NCI-H345 treated with DMSO at 0.1 percent for 48 hours (cell line): ENCODE measurements around the gene RNF144B.
"Not testable (repeated sequence)": the region's sequence is repeated elsewhere in the genome, so short reads cannot be mapped to it uniquely, and the experiment has no call there.

ENCODE experiments used
- DNase-seq: peaks from one replicate; lab custom pipeline; 2025; ENCODE audit not compliant: unreplicated experiment; lab: John Stamatoyannopoulos, UW

The RNF144B gene

DNA sequence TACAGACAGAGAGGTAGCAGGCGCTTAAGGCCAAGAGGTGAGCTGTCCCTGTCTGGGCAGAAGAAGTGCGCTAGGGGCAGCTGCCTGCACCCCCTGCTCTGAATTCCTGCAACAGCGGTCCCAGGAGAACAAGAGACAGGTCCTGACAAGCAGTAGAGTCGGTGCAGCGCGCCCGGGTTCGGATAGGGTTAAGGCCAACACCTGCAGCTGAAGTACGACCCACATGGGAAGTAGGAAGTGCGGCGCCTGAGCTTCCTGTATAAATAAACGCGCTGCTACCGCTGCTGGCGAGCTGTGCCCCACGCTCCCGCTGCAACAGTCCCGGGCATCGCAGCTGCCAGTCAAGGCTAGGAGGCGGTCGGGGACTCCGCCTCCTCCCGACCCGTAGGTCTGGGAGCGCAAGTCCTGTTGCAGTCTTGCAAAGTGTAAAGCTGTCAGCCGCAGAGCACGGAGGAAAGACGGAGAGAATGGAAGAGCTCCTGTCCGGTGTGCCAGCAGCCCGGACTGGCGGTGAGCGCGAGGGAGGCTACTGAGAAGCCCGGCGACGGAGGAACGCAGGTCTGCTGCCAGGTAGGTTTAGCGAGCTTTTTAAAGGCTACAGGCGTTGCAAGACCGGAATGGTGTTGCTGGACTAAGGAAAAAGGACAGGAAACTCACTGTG, at the start of gene RNF144B:
Gene RNF144B (plus strand): TSS at position 290 of the 661 bp plus-strand sequence. CDS start 12,185 bp downstream, outside the sequence.
- peak; percentile 71 for DNase-seq

DNA sequence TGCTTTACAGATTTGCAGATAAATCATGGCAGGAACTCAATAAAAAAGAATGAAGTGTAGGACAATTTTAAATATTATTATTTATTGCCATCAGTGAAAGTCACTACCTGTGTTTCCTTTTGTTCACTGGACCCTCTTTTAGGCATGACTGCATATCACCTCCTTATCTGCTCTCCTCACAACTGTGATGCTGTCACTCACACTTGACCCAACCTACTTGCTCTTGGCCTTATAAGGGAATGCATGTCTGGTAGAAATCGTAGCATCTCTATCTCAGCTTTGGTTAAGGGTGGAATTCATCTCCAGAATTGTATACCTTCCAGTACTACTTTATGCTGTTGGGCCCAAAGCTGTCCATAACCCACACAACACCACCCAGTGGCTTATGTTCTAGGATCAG, 47.6 kb upstream of the RNF144B start:
- no peak for DNase-seq

DNA sequence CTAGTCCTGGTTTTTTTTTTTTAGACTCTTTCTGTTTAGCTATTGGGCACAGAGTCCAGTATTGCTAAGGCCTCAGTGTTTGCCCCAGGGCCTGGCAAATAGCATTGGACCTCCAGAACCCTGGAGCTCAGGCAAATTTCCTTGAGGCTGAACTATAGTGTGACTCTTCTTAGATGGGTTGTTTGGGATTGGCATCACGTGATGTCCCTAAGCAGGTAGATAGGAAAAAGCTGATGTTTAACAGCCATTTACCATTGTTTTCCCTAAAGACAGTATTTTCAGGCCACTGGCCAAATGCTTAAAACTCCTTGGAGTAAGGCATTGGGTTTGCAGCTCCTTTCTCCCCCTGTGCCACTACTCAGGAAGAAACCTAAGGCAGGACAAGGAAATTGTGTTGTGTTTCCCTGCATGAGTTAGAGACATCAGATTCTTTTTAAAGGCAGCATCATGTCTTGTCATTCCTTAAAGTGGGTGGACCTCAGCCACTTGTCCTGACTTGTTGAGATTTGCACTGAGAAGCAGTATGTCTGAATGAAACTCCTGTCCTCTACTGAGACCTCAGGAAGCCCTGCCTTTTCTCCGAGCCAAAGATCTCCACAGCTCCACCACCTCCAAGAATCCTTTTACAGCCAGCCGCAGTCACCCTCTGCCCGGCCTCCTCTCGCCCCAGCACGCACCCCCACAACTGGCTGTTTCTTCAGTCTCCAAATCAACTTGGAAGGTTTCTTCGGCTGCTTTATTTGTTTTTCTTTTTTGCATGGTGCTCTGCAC, 46.2 kb upstream of the RNF144B start:
- no peak for DNase-seq

DNA sequence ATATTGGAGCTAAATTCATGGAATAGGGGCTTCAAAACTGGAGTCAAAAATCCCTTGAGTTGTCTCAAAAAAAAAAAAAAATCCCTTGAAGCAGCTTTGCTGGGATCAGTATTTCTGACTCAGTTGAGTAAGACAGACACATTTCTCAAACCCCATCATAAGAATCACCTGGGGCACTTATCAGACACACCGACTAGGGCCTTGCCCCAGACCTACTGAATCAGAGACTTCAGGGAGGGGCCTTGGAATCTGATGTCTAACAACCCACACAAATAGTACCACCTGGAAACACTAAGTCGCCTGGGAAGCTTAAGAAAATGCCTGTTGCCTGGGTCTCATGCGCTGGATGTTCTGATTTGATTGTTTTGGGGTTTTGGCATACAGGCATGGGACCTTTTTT, 44.9 kb upstream of the RNF144B start:
- no peak for DNase-seq

DNA sequence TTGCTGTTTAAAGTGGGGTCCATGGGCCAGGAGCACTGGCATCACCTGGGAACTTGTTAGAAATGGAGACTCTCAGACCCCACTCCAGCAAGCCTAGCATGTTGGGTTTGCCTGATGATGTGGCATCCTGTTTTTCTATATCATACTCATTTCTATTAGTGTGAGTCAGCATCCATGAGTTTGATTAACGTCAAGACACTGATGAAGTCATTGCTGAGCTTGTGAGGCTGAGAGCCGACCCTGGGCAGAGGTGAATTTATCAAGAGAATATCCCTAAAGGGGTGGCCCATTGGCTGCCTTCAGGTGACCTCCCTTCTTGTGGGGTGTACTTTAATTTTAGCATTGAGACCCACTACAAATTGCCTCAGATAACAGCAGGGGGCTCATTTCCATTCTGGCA, 43.4 kb upstream of the RNF144B start:
- DNase-seq = no peak

DNA sequence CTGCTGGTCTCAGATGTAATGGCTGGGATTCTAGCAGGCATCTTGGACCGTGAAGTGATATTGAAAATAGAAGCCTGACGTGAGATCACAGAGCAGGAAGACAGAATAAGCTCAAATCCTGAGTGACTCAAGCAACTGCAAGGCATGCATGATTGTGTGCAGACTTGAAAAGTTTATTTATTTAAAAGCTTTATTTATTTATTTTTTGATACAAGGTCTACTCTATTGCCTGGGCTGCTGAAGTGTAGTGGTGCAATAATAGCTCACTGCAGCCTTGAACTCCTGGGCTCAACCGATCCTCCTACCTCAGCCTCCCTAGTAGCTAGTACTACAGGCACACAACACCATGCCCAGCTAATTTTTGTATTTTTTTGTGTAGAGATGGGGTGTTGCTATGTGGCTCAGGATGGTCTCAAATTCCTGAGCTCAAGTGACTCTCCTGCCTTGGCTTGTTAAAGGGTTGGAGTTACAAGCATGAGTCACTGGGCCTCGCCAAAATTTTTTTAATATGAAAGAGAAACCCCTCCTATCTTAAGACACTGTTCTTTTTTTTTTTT, 40.1 kb upstream of the RNF144B start:
- no peak for DNase-seq

DNA sequence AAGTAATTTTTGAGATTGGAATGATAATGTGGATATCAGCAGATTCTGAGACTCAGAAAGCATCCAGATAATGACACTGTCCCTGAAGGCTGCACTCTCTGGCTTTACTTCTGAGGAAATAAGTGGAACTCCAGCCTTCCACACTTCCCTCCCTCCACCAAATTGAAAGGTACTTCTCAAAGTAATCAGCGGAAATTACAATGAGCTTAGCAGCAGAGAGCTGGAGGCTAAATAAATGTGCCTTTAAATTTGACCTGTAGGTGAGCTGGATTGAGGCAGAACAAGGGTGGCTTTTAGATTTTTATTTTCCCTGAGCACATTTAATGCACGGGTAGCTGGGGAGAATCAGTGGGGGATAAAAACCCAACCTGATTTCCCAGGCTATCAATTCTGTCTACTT, 39.3 kb upstream of the RNF144B start:
- no peak for DNase-seq

DNA sequence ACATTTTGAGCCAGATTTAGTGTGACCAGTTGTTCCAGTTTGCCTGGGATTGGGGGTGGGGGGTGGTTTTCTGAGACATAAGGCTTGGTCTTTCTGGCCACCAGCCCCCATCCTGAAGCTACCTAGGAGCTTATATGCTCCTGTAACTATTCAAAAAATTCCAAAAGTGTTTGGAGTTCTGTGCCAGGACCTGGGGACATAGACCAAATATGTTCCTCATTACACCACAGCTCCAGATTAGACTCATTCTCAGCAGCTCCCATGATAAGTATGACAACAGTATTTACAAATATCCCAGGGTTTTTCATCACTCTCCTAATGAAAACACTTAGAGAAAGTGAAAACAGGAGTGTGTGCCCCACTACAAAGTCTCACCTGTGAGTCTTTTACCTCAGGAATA, 37.8 kb upstream of the RNF144B start:
- no peak for DNase-seq

DNA sequence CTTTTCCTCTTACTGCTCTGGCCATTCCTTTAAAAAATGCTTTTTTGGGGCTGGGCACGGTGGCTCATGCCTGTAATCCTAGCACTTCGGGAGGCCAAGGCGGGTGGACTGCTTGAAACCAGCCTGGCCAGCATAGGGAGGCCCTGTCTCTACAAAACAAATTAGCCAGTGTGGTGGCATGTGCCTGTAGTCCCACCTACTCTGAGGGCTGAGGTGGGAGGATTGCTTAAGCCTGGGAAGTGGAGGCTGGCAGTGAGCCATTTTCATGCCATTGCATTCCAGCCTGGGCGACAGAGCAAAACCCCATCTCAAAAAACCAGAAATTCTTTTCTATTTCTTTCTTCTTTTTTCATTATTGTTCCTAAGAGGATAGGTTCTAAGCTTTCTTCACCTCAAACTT, 36.9 kb upstream of the RNF144B start:
- no peak for DNase-seq

DNA sequence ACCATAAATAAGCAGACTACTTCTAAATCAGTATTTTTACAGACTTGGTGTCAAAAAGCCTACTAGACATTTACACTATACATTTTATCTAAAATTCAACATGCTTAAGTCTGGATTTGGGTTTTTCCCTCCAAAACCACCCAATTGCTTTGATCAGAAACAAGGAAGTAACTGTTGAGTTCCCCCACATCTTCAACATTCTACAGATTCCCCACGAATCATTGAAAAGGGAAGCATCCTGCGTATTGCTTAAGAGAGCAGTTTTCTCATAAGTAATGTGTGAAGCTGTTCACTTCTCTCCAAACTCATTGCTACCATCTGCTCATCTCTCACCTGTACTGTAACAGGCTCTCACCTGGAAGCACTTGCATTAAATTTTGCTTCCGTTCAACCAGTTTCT, 36.4 kb upstream of the RNF144B start:
- DNase-seq = no peak

DNA sequence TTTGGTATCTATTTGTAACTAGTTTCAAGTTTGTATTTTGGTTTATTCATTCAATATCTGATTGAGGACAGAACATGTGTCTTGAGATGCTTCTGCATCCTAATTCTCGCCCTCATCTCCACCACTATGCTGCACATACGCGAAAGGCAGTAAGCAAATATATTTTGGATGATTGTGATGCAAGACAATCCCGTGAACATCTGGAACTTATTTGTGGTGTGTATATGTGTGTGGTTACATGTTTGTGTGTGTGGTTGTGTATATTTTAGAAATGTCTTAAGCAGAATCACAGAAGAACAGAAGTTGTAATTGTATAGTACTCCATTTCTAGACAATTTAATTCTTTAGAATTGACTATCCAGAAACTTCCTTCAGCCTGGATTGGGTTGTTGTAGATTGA, 35.1 kb upstream of the RNF144B start:
- no peak for DNase-seq

DNA sequence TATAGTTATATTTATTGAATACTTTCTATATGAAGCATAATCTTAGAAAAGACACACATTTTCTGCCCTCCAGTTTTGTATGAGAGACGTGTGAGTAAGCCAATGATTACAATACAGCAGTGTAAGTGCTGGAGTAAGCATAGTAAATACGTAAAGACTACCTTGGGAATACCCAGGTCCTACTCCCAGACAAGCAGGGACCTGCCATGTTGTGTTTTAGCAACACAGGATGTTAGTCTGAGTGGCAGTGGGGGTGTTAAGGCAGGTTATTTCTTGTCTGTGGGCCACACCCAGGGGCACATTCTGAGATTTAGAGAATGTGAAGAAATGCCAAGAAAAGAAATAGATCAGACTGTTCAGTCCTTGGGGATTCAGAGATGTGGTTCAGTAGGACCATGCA, 34.3 kb upstream of the RNF144B start:
- DNase-seq = no peak

DNA sequence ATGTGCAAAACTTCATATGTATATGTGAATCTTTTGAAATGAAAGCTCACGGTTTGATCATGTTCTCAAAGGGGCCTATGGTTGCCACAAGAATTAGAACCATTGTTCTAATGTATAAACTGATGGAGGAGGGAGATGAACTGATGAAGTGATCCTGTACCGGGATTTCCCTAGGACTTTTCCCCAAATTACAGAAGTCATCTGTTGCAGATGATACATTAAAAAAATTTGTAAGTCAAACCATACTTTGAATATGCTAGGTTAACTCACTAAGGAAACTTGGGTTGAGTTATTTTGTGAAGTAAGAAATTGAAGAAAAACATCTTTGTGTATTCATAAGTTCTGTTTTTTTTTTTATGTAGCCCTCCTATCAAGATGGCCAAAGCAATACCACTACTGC, 33.9 kb upstream of the RNF144B start:
- DNase-seq = no peak

DNA sequence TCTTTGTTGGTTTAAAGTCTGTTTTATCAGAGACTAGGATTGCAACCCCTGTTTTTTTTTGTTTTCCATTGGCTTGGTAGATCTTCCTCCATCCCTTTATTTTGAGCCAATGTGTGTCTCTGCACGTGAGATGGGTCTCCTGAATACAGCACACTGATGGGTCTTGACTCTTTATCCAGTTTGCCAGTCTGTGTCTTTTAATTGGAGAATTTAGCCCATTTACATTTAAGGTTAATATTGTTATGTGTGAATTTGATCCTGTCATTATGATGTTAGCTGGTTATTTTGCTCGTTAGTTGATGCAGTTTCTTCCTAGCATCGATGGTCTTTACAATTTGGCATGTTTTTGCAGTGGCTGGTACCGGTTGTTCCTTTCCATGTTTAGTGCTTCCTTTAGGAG, 29.6 kb upstream of the RNF144B start:
- not testable (repeated sequence) for DNase-seq

DNA sequence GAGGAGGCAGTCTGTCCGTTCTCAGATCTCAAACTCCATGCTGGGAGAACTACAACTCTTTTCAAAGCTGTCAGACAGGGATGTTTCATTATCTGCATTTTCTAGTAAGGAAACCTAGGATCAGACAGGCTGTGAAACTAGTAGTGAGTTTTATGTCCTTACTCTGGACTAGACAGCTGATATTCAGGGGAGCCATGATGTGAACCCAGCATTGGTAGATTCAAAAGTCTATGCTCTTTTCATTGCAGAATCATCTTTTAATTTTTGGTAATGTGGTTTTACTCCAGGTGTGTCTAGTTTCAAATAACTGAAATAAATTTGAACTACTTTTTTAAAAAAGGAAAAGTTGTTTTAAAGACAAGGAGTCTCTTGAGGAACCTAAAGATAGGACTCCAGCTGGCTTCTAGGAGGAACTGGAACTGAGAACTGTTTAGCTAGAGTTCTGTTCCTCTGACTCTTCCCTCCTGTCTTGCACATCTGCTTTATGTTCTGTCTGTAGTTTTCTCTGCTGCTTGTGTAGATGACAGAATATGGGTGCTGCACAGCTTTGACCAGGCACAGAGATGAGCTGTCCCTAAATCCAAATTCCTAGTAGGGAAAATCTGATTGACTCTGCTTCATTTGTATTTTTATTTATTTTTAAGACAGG, 27.8 kb upstream of the RNF144B start:
- DNase-seq = no peak

DNA sequence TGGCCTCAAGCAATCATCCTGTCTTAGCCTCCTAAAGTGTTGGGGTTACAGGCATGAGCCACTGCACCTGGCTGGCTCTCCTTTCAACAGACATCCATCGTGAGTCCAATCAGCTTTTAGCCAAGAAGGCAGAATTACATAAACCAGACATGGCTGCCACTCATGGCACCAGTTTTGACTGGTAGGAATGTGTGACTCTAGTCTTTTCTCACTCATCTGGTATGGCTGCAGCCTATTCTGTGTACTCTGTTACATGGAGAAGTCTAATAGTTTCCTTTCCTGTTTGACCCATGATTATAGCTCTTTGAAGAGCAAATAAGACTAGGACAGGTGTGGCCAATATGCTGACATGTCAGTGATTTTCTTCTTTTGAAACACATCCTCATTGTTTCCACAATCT, 27.0 kb upstream of the RNF144B start:
- no peak for DNase-seq

DNA sequence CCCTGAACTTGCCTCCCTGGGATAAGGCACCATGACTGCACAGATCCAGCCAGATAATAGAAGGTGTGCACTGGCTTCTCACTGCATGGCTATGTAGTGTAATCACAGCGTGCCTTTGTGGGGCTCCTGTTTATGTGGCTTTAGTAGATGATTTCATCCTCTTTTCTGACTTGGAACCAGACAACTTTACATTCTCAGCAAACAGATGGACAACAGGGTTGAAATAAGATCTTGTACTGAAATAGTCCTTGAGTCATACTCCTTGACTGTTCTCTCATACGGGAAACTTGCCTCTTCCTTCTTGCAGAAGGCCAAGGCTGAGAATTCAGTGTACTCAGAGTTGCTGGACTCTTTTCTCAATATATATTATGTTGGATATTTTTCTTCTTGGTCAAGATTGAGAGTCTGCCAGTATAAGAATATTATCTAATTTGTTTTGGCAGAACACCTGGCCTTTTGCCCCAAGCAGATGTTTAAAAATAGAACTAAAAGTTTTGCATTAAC, 25.0 kb upstream of the RNF144B start:
- no peak for DNase-seq

DNA sequence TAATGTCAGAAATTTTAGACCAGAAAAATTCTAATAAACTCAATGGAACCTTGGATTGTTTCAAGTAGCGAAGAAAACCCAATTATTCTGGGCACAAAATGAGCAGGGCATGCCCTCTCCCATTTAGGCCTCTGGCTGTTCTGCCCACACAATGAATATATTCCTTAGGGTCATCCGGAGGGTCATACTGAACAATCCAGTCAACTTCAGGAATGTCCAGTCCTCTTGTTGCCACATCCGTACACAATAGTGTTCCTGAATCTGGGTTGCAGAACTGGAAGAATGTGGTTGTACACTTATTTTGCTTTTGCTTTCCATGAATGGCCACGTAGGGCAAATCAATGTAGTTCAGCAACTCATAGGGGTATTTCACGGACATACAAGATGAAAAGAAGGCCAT, 23.4 kb upstream of the RNF144B start:
- DNase-seq = no peak

DNA sequence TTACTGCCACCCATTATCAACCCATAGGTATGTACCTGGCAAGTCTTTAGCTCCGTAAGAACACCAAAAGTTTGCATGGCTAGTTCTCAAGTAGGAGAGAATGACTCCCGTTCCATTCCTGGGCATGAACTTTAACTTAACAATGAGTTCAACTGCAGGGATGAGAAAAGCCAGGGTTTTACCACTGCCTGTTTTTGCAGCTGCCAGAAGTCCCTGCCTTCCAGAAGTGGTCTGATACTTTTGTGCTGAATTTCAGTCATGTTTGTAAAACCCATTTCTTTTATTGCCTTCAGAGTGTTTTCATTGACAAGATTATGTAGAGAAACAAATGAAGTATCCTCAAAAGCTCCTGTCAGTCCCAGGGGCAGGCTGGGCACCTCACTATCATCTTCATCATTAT, 22.6 kb upstream of the RNF144B start:
- not testable (repeated sequence) for DNase-seq

DNA sequence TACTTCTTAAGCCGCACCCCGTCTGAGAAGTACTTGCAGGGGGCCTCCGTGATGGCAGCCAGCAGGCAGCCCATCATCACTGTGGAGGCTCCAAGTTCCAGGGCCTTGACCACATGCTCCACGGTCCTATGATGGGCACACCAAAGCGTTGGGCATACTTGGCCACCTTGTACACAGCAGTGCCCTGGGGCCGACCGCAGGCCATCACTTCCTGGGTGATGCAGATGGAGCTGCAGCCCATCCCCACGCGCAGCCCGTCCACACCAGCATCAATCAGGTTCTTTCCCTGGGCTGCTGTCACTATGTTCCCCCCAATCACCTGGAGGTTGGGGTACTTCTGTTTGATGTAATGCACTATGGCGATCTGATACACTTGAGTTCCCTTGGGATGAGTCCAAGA, 19.8 kb upstream of the RNF144B start:
- no peak for DNase-seq

DNA sequence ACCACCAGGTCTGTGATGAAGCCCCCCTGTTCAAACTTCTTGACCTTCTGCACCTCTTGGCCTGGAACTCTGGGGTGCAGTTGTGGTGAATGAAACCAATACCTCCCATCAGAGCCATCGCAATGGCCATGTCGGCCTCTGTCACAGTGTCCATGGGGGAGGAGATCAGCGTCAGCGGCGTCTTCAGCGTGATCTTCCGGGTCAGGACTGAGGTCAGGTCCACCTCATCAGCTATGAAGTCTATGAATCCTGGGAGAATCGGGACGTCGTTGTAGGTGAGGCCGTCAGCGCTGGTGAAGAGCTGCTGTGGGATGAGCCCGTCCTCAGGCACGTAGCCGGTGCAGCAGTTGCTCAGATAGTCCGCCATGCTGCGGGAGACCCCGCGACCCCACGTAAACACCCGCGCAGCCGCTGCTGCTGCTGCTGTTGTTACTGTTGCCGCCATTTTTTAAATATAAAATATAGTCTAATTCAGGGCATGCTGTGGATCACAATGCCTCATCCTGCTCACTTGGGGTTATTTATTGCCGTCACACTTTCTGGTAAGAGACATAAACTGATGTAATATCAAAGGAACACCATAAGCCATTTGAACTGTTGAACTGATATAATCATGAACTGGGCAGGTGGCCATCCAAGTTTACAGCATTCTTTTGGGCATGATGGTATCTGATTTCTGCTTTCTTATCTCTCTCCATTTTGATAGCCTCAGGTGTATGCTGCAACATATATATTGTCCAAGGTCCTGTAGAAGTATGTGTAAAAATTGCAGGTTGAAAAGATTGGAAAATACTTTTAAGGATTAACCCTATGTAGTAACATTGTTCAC, 18.7 kb upstream of the RNF144B start:
- no peak for DNase-seq
